HepG2 (cell line): Measurements from ENCODE around the gene JPT2. TPM values are rescaled to one million over a fixed set of nuclear protein-coding genes. Genes with fewer than 3 reads are reported as not detected.

Experiments used
- HOXA7 ChIP-seq: sonication (generic); formaldehyde crosslinking; IDR thresholded peaks from 2 replicates; pipeline ENCODE4 v1.8.1; 2022; ENCODE audit warnings: mild to moderate bottlenecking, missing genetic modification reagents, moderate library complexity
- IKZF1 ChIP-seq: fragments of 450-650 bp; IDR thresholded peaks from 2 replicates; pipeline ENCODE4 v1.7.1; 2016
- ISL2 ChIP-seq: sonication (generic); formaldehyde crosslinking; IDR thresholded peaks from 2 replicates; pipeline ENCODE4 v1.5.0; 2020; ENCODE audit warnings: missing genetic modification reagents
- PAF1 ChIP-seq: IDR thresholded peaks from 2 replicates; pipeline ENCODE4 v1.6.1; 2016; ENCODE audit warnings: missing genetic modification reagents, missing compliant biosample characterization
- PHF21A ChIP-seq: sonication (generic); formaldehyde crosslinking; IDR thresholded peaks from 2 replicates; pipeline ENCODE4 v1.5.0; 2020; ENCODE audit warnings: mild to moderate bottlenecking, missing genetic modification reagents
- PRDM10 ChIP-seq: sonication (generic); formaldehyde crosslinking; IDR thresholded peaks from 2 replicates; pipeline ENCODE4 v1.4.0; 2020; ENCODE audit warnings: low read depth, missing genetic modification reagents
- SRSF1 ChIP-seq: fragments of 200-400 bp; formaldehyde crosslinking; optimal IDR thresholded peaks from 2 replicates; pipeline ENCODE3; 2017; ENCODE audit warnings: mild to moderate bottlenecking, low read depth, low read length, moderate library complexity
- ZC3H13 ChIP-seq: sonication (generic); formaldehyde crosslinking; IDR thresholded peaks from 2 replicates; pipeline ENCODE4 v1.8.1; 2023; ENCODE audit warnings: mild to moderate bottlenecking, missing genetic modification reagents, moderate library complexity
- ZHX1 ChIP-seq: sonication (generic); formaldehyde crosslinking; IDR thresholded peaks from 2 replicates; pipeline ENCODE4 v1.8.1; 2022; ENCODE audit warnings: low read depth, mild to moderate bottlenecking, missing genetic modification reagents
- ZNF331 ChIP-seq: sonication (generic); formaldehyde crosslinking; IDR thresholded peaks from 2 replicates; pipeline ENCODE4 v1.4.0; 2020; ENCODE audit warnings: missing genetic modification reagents
- ZNF34 ChIP-seq: sonication (generic); formaldehyde crosslinking; IDR thresholded peaks from 2 replicates; pipeline ENCODE4 v1.4.0; 2020; ENCODE audit warnings: mild to moderate bottlenecking, missing genetic modification reagents, borderline replicate concordance
- ZZZ3 ChIP-seq: sonication (generic); formaldehyde crosslinking; IDR thresholded peaks from 2 replicates; pipeline ENCODE4 v1.4.0; 2020; ENCODE audit warnings: missing genetic modification reagents, mild to moderate bottlenecking, borderline replicate concordance
- polyA plus RNA-seq, 8 experiments: library from polyadenylated mRNA; depleted of rRNA in 3 of 8; stranded (reverse) in 7 of 8; unstranded in 1 of 8; fragments of >200 nt; fragmentation: Illumina TruSeq in 4 of 8; extraction: Trizol in 4 of 8; gene quantifications; 2 replicates each; pipeline versions ENCODE4 v1.2.1 to v1.2.3, GENCODE V29; 2011 to 2016; ENCODE audit warnings: low read depth in 4 of 8, missing spikeins in 1 of 8, mixed read lengths in 1 of 8; ENCODE audit not compliant: insufficient read depth in 1 of 8
- total RNA-seq, 5 experiments: library from RNA; depleted of rRNA; stranded (reverse); fragments of >200 nt; fragmentation: Illumina TruSeq; extraction: Trizol; gene quantifications; 2 replicates each; pipeline ENCODE4 v1.2.3, GENCODE V29; 2016; ENCODE audit warnings: low read depth in 1 of 5
- TF ChIP-seq, protein P1 (sequence below): sonication (generic); formaldehyde crosslinking; IDR thresholded peaks from 2 replicates; pipeline ENCODE4 v1.4.0; 2020; ENCODE audit warnings: missing genetic modification reagents, borderline replicate concordance

The JPT2 gene
- total and polyA plus RNA-seq, 2 of the 13 experiments (the other 11 are each of a cell fraction or from before 2014, with no cell fraction given) = 53.5 to 89.4 TPM

DNA sequence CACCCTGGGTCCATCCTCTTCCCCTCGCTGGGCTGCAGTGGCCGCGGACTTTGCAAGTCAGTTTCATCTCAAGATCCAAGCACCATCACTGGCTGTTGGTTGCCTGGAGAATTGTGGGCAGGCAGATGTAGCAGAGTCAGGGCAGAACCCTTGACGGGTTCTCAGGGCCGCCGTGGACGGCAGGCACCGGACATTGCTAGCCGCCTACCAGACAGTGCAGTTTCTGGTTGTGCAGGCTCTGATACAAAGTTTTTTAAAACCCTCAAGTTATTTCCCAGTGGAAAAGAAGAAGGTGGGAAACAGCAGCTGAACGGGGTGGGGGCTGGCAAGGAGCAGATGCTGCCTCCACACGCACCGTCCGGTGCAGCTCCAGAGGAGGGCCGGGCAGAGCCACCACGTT, 31.3 kb downstream of the JPT2 start (continued):
- TF ChIP-seq, protein P1, sequence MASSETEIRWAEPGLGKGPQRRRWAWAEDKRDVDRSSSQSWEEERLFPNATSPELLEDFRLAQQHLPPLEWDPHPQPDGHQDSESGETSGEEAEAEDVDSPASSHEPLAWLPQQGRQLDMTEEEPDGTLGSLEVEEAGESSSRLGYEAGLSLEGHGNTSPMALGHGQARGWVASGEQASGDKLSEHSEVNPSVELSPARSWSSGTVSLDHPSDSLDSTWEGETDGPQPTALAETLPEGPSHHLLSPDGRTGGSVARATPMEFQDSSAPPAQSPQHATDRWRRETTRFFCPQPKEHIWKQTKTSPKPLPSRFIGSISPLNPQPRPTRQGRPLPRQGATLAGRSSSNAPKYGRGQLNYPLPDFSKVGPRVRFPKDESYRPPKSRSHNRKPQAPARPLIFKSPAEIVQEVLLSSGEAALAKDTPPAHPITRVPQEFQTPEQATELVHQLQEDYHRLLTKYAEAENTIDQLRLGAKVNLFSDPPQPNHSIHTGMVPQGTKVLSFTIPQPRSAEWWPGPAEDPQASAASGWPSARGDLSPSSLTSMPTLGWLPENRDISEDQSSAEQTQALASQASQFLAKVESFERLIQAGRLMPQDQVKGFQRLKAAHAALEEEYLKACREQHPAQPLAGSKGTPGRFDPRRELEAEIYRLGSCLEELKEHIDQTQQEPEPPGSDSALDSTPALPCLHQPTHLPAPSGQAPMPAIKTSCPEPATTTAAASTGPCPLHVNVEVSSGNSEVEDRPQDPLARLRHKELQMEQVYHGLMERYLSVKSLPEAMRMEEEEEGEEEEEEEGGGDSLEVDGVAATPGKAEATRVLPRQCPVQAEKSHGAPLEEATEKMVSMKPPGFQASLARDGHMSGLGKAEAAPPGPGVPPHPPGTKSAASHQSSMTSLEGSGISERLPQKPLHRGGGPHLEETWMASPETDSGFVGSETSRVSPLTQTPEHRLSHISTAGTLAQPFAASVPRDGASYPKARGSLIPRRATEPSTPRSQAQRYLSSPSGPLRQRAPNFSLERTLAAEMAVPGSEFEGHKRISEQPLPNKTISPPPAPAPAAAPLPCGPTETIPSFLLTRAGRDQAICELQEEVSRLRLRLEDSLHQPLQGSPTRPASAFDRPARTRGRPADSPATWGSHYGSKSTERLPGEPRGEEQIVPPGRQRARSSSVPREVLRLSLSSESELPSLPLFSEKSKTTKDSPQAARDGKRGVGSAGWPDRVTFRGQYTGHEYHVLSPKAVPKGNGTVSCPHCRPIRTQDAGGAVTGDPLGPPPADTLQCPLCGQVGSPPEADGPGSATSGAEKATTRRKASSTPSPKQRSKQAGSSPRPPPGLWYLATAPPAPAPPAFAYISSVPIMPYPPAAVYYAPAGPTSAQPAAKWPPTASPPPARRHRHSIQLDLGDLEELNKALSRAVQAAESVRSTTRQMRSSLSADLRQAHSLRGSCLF (CRISPR knock-in tag) = no peak
- TF ChIP-seq ZC3H13 (CRISPR knock-in tag) = no peak
- no peak for TF ChIP-seq PHF21A (CRISPR knock-in tag)
- TF ChIP-seq PRDM10 (CRISPR knock-in tag) = no peak
- TF ChIP-seq ZHX1 (CRISPR knock-in tag) = no peak
- no peak for TF ChIP-seq PAF1 (CRISPR knock-in tag)
- TF ChIP-seq ISL2 (CRISPR knock-in tag) = no peak
- no peak for TF ChIP-seq IKZF1
- TF ChIP-seq ZZZ3 (CRISPR knock-in tag) = no peak
- no peak for TF ChIP-seq ZNF331
- no peak for TF ChIP-seq SRSF1
- no peak for TF ChIP-seq HOXA7 (CRISPR knock-in tag)
- no peak for TF ChIP-seq ZNF34 (CRISPR knock-in tag)
